Stimulated activated memory B cell treated with anti-CD40 and anti-IgM and Interleukin-4, amounts not matched to agents 10 μg/mL and 1 μg/mL and 100 μg/mL, for 72 hours (primary cell): Measurements from ENCODE around the gene USP44.
"Not testable (repeated sequence)": the region's sequence is repeated elsewhere in the genome, so short reads cannot be mapped to it uniquely, and the experiment has no call there.

ENCODE experiments used
- ATAC-seq: fragments of 150-1000 bp; cut with Tn5 transposase; 2 replicates; pipeline ENCODE4 v1.10.0; 2021
- H3K27ac Mint-ChIP-seq: one replicate; pipeline ENCODE4 v1.8.0; 2022; ENCODE audit warnings: mild to moderate bottlenecking, mixed read lengths
- H3K27me3 Mint-ChIP-seq: one replicate; pipeline ENCODE4 v1.8.0; 2022; ENCODE audit warnings: mixed read lengths
- H3K36me3 Mint-ChIP-seq: one replicate; pipeline ENCODE4 v1.8.0; 2022; ENCODE audit warnings: mixed read lengths
- H3K4me1 Mint-ChIP-seq: one replicate; pipeline ENCODE4 v1.8.0; 2022; ENCODE audit warnings: mixed read lengths
- H3K4me3 Mint-ChIP-seq: one replicate; pipeline ENCODE4 v1.8.0; 2022; ENCODE audit warnings: mild to moderate bottlenecking, moderate library complexity, mixed read lengths
- H3K9me3 Mint-ChIP-seq: one replicate; pipeline ENCODE4 v1.8.0; 2022; ENCODE audit warnings: mixed read lengths

The USP44 gene

DNA sequence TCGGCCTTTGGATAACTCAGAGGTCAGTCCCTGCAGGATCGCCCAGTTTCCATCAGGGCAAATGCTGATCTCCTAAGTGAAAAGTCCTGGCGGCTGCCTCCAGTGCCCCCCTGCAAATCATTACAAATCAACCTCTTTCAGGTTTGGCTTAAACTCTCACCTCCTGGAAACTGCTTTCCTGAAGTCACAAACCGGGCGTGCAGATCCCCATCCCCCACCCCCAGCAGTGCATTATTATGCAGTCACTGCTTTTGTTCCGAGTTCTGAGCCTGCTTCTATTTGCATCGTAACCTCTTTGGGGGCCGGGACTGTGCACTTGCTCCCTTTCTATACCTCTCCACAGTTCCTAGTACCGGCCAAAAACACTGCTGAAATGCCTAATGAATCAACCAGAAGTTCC is at the start of gene USP44:
Gene USP44, minus strand, starts transcription at position 172 of the 400 bp plus-strand sequence. CDS start 17,220 bp downstream, outside the sequence.
- H3K27me3 Mint-ChIP-seq = no peaks in the 10 kb centered on the region
- no peak within 1 kb of the TSS for H3K4me3 Mint-ChIP-seq
- ATAC-seq = no peak
- peaks cover 35% of the 10 kb centered on the region for H3K4me1 Mint-ChIP-seq
- H3K9me3 Mint-ChIP-seq = no peaks in the 10 kb centered on the region
- no peak within 1 kb of the TSS for H3K27ac Mint-ChIP-seq
- no peaks in the 10 kb centered on the region for H3K36me3 Mint-ChIP-seq

DNA sequence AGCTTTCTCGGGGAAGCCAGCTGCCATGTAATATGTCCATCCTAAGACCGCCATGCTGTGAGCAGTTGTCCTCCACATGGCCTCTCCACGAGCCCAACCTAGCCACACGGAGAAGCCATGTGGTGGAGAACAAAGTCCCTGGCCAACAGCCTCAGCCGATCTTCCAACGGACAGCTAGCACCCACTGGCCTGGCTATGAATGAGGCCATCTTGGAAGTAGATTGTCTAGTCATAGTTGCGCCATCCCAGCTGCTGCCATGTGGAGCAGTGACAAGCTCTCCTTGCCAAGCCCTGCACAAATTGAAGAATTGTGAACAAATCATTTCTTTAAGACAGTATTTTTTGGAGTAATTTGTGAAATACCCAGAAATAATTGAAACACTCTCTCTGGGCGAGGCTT is 49.3 kb upstream of the USP44 start:
- Mint-ChIP-seq H3K27ac (no peak overlapping the region), H3K4me3 (no peak overlapping the region), H3K36me3 (no peaks in the 10 kb centered on the region), H3K4me1 (no peaks in the 10 kb centered on the region), H3K9me3 (no peaks in the 10 kb centered on the region), H3K27me3 (peaks cover 16% of the 10 kb centered on the region)
- no peak for ATAC-seq

- Mint-ChIP-seq H3K4me1 (no peaks in the 10 kb centered on the region), H3K4me3 (no peak overlapping the region), H3K36me3 (no peaks in the 10 kb centered on the region), H3K27me3 (peaks cover 9% of the 10 kb centered on the region), H3K9me3 (no peaks in the 10 kb centered on the region), H3K27ac (no peak overlapping the region)
- no peak for ATAC-seq
Observed at GRCh38 chr12:95599880-95600279, 48.6 kb upstream of the USP44 start.

- no peaks in the 10 kb centered on the region for H3K36me3 Mint-ChIP-seq
- H3K4me1 Mint-ChIP-seq = no peaks in the 10 kb centered on the region
- H3K27ac Mint-ChIP-seq = no peak overlapping the region
- no peak for ATAC-seq
- H3K4me3 Mint-ChIP-seq = no peak overlapping the region
- no peaks in the 10 kb centered on the region for H3K9me3 Mint-ChIP-seq
- peaks cover 10% of the 10 kb centered on the region for H3K27me3 Mint-ChIP-seq
Observed at GRCh38 chr12:95594136-95594535, 42.9 kb upstream of the USP44 start.

- H3K9me3 Mint-ChIP-seq = no peaks in the 10 kb centered on the region
- no peak overlapping the region for H3K27ac Mint-ChIP-seq
- H3K4me3 Mint-ChIP-seq = no peak overlapping the region
- no peak for ATAC-seq
- no peaks in the 10 kb centered on the region for H3K36me3 Mint-ChIP-seq
- H3K27me3 Mint-ChIP-seq = peaks cover 10% of the 10 kb centered on the region
- no peaks in the 10 kb centered on the region for H3K4me1 Mint-ChIP-seq
Observed at GRCh38 chr12:95593266-95593871, 42.1 kb upstream of the USP44 start.

DNA sequence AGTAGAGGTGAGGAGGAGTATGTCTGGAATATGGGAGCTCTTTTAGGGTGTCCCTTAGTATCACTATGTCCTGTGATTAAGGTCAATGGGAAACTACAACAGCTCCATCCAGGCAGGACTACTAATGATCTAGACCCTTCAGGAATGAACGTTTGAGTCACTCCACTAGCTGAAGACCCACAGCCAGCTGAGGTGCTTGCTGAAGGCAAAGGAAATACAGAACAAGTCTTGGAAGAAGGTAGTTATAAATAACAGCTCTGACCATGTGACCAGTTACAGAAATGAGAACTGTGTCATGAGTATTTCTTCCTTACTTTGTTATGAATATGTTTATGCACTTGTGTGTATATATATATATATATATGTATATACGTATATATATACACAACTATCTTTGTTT is 40.5 kb upstream of the USP44 start:
- Mint-ChIP-seq H3K4me1 (no peaks in the 10 kb centered on the region), H3K9me3 (no peaks in the 10 kb centered on the region), H3K4me3 (no peak overlapping the region), H3K36me3 (no peaks in the 10 kb centered on the region), H3K27me3 (peaks cover 20% of the 10 kb centered on the region), H3K27ac (no peak overlapping the region)
- no peak for ATAC-seq

DNA sequence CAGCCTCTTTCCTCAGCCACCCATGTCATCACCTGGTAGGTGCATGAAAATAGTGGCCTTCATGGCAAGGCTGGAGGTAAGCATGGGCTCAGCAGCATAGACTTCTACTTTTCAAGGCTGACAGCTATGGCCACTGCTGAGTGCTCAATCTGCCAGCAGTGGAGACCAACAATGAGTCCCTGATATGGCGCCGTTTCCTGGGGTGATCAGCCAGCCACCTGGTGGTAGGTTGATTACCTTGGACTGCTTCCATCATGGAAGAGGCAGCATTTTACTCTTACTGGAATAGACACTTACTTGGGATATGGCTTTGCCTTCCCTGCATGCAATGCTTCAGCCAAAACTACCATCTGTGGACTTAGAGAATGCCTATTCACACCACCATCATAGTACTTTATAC is 39.5 kb upstream of the USP44 start:
- Mint-ChIP-seq H3K27ac (no peak overlapping the region), H3K4me3 (no peak overlapping the region), H3K36me3 (no peaks in the 10 kb centered on the region), H3K9me3 (no peaks in the 10 kb centered on the region), H3K27me3 (peaks cover 20% of the 10 kb centered on the region), H3K4me1 (no peaks in the 10 kb centered on the region)
- ATAC-seq = no peak

DNA sequence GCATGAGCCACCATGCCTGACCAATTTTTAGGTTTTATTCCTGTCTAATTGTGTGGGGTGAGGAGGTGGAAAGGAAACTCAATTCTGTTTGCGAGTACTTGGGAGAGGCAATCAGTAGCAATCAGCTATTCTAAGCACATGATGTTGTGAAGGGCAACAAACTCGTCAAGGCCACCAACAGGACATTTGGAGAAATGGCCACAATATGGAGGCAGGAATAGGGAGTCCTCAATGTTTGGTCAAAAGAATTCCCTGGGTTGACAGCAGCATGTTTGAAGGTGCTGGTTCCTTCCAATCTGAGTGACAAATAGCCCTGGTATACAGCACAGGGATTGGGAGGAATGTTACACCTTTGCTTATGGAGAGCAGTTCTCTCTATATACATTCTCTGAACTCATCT is 32.7 kb upstream of the USP44 start:
- ATAC-seq = no peak
- peaks cover 11% of the 10 kb centered on the region for H3K27me3 Mint-ChIP-seq
- no peaks in the 10 kb centered on the region for H3K9me3 Mint-ChIP-seq
- peaks cover 7% of the 10 kb centered on the region for H3K4me1 Mint-ChIP-seq
- no peak overlapping the region for H3K27ac Mint-ChIP-seq
- no peak overlapping the region for H3K4me3 Mint-ChIP-seq
- H3K36me3 Mint-ChIP-seq = no peaks in the 10 kb centered on the region

- Mint-ChIP-seq H3K4me1 (peaks cover 7% of the 10 kb centered on the region), H3K4me3 (no peak overlapping the region), H3K9me3 (no peaks in the 10 kb centered on the region), H3K27me3 (peaks cover 7% of the 10 kb centered on the region), H3K27ac (no peak overlapping the region), H3K36me3 (no peaks in the 10 kb centered on the region)
- no peak for ATAC-seq
Observed at GRCh38 chr12:95582230-95583058, 31.2 kb upstream of the USP44 start.

- H3K27ac Mint-ChIP-seq = no peak overlapping the region
- ATAC-seq = no peak
- H3K27me3 Mint-ChIP-seq = no peaks in the 10 kb centered on the region
- H3K4me3 Mint-ChIP-seq = no peak overlapping the region
- H3K9me3 Mint-ChIP-seq = no peaks in the 10 kb centered on the region
- peaks cover 25% of the 10 kb centered on the region for H3K4me1 Mint-ChIP-seq
- H3K36me3 Mint-ChIP-seq = no peaks in the 10 kb centered on the region
Observed at GRCh38 chr12:95577820-95578219, 26.5 kb upstream of the USP44 start.

- Mint-ChIP-seq H3K27me3 (no peaks in the 10 kb centered on the region), H3K9me3 (no peaks in the 10 kb centered on the region), H3K4me3 (peak overlapping the region; percentile 76), H3K4me1 (peaks cover 26% of the 10 kb centered on the region), H3K27ac (peak overlapping the region; percentile 90), H3K36me3 (no peaks in the 10 kb centered on the region)
- no peak for ATAC-seq
Observed at GRCh38 chr12:95574799-95575452, 23.6 kb upstream of the USP44 start.

DNA sequence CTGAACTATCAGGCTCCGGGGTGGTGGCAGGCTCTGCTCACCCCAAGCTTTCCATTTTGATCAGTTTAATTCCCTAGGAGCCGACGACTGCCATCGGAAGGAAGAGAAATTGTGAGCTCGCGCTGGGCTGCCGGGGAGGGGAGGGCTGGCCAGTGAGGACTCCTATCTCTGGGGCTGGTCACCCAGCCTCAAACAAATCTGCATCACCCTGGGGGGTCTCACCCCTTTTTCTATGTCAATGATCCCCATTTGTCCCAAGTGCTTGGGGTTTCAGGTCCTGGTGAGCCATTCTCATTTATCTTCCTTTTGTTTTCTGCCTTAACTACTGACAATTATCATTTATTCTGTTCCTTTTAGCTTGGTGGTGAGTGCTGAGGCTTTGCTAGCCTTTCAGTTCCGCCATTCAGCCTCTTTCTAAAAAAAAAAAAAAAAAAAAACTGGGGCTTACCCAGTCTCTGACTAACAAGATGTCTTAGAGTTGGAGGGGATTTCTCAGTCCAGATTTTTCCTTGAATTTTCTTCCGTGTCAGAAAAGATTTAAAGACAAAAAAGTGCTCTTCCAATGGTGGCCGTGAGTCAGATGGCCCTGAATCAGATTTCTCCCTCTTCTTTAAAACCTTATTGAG is 22.8 kb upstream of the USP44 start:
- H3K27ac Mint-ChIP-seq = peak overlapping the region; percentile 90
- peak; percentile 87 for ATAC-seq
- H3K9me3 Mint-ChIP-seq = no peaks in the 10 kb centered on the region
- H3K4me1 Mint-ChIP-seq = peaks cover 26% of the 10 kb centered on the region
- H3K4me3 Mint-ChIP-seq = peak overlapping the region; percentile 76
- H3K27me3 Mint-ChIP-seq = no peaks in the 10 kb centered on the region
- H3K36me3 Mint-ChIP-seq = no peaks in the 10 kb centered on the region

DNA sequence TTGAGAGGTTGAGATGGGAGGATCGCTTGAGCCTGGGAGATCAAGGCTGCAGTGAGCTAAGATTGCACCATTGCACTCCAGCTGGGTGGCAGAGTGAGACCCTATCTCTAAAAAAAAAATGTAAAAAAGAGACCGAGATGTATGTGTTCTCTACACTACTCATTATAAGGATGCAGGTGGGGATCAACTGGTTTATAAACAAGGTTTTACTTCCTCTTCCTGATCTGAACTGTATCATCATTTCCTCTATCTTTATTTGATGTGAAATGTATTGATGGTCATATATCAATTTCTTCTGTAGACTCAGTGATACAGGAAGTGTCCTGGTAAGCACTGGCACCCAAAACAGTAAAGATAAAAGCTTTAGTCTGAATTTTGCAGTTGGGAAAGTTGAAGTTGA is 20.1 kb upstream of the USP44 start:
- no peak overlapping the region for H3K4me3 Mint-ChIP-seq
- peak; percentile 68 for ATAC-seq
- peaks cover 26% of the 10 kb centered on the region for H3K4me1 Mint-ChIP-seq
- no peaks in the 10 kb centered on the region for H3K27me3 Mint-ChIP-seq
- no peaks in the 10 kb centered on the region for H3K36me3 Mint-ChIP-seq
- H3K9me3 Mint-ChIP-seq = no peaks in the 10 kb centered on the region
- H3K27ac Mint-ChIP-seq = peak overlapping the region; percentile 62

DNA sequence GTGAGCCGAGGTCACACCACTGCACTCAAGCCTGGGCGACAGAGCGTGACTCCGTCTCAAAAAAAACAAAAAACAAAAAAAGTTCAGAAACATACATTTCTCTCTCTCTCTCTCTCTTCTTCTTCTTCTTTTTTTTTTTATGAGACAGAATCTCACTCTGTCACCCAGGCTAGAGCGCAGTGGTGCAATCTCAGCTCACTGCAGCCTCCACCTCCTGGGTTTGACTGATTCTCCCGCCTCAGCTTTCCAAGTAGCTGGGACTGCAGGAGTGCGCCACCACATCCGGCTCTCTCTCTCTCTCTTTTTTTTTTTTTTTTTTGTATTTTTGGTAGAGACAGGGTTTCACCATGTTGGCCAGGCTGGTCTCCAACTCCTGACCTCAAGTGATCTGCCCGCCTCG is 16.8 kb upstream of the USP44 start:
- not testable (repeated sequence) for H3K27me3 Mint-ChIP-seq, H3K36me3 Mint-ChIP-seq, H3K27ac Mint-ChIP-seq, H3K4me3 Mint-ChIP-seq, ATAC-seq, H3K9me3 Mint-ChIP-seq
- peaks cover 14% of the 10 kb centered on the region for H3K4me1 Mint-ChIP-seq

DNA sequence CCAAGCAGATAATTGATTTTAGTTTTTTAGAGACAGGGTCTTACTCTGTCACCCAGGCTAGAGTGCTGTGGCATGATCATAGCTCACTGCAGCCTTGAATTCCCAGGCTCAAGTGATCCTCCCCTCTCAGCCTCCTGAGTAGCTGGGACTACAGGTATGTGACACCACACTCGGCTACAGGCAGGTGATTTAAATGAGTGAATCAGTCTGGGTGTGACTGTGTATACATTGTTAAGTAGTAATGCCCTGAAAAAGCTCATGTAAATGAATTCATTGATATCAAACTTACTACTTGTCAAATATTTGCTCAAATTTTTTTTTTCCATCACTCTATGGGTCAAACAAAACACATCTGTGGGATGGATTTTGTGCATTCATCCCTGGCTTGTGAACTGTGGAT is 6.3 kb upstream of the USP44 start:
- Mint-ChIP-seq H3K9me3 (no peaks in the 10 kb centered on the region), H3K27ac (no peak overlapping the region), H3K4me1 (peaks cover 6% of the 10 kb centered on the region), H3K27me3 (no peaks in the 10 kb centered on the region), H3K36me3 (no peaks in the 10 kb centered on the region), H3K4me3 (no peak overlapping the region)
- no peak for ATAC-seq
